Measurements from ENCODE around the gene ATG16L1. TPM values are rescaled to one million over a fixed set of nuclear protein-coding genes. Genes with fewer than 3 reads are reported as not detected.

The ATG16L1 gene
- total and polyA plus RNA-seq, 7 donors, result 14.3 to 46.3 (median 23.5) TPM

DNA sequence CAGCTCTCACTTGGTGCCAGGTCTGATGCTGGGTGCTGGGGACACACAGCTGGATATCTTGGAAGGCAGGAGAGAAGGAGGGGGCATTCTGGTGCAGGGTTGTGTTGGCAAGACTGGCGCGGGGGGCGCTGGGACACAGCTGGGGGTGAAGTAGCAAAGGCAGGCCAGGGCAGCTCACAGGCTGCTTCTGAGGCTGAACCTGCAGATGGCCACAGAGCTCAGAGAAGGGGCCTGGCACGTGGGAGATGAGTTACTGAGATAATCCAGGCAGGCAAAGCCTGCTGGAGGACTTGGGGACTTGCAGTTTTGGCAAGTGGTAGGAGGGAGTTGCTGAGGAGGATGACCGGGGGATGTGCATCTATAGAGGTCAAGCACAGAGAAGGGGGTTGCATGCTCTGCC is 86.6 kb downstream of the ATG16L1 start:
- no peak for DNase-seq
- H3K27me3 ChIP-seq (ENCODE audit: insufficient read depth in 3 of 3, low read length in 2 of 3), result no peaks in the 10 kb centered on the region
- WGBS, 3 donors, result 32 to 49% (median 42%) methylated on average over 5 of the region's 5 CpGs
- TF ChIP-seq, protein P1, sequence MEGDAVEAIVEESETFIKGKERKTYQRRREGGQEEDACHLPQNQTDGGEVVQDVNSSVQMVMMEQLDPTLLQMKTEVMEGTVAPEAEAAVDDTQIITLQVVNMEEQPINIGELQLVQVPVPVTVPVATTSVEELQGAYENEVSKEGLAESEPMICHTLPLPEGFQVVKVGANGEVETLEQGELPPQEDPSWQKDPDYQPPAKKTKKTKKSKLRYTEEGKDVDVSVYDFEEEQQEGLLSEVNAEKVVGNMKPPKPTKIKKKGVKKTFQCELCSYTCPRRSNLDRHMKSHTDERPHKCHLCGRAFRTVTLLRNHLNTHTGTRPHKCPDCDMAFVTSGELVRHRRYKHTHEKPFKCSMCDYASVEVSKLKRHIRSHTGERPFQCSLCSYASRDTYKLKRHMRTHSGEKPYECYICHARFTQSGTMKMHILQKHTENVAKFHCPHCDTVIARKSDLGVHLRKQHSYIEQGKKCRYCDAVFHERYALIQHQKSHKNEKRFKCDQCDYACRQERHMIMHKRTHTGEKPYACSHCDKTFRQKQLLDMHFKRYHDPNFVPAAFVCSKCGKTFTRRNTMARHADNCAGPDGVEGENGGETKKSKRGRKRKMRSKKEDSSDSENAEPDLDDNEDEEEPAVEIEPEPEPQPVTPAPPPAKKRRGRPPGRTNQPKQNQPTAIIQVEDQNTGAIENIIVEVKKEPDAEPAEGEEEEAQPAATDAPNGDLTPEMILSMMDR (IDR thresholded peaks at IDR 0.05), result no peak
- H3K4me3 ChIP-seq, result no peak overlapping the region
- H3K36me3 ChIP-seq (ENCODE audit: insufficient read depth in 1 of 2, low read depth in 1 of 2), result no peaks in the 10 kb centered on the region
- H3K9me3 ChIP-seq, result no peaks in the 10 kb centered on the region
- intact Hi-C loops (cut with DNase I), result no loop called here
- H3K4me1 ChIP-seq, result no peaks in the 10 kb centered on the region
- H3K27ac ChIP-seq, result no peak overlapping the region
- no peak for ATAC-seq

- TF ChIP-seq, protein P1 (IDR thresholded peaks at IDR 0.05), result no peak
- 89 to 92% (median 91%) methylated on average over 3 of the region's 3 CpGs for WGBS, 3 donors
- Histone ChIP-seq H3K27me3 (ENCODE audit: insufficient read depth in 3 of 3, low read length in 2 of 3) (no peaks in the 10 kb centered on the region), H3K9me3 (no peaks in the 10 kb centered on the region), H3K27ac (no peak overlapping the region), H3K4me1 (no peaks in the 10 kb centered on the region), H3K4me3 (no peak overlapping the region), H3K36me3 (ENCODE audit: insufficient read depth in 1 of 2, low read depth in 1 of 2) (no peaks in the 10 kb centered on the region)
- intact Hi-C loops (cut with DNase I), result no loop called here
- DNase-seq (no peak), ATAC-seq (no peak)
These were observed 87.4 kb downstream of the ATG16L1 start for GRCh38 chr2:233338812-233339368.

DNA sequence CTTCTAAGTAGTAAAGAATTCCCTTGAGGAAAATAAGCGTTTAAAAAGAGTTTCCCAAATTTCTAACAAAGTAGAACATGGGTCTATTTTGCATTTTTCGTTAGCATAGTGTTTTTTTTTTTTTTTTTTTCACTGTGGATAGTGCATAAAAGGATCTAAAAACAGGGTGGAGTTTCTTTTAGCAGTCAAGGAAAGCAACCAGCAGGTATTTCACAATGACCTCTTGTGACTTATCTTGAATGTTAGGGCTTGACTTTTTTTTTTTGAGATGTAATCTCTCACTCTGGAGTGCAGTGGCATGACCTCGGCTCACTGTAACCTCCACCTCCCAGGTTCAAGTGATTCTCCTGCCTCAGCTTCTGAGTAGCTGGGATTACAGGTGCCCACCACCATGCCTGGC is 88.0 kb downstream of the ATG16L1 start:
- no peaks in the 10 kb centered on the region for H3K4me1 ChIP-seq
- no peak overlapping the region for H3K4me3 ChIP-seq
- DNase-seq (no peak), ATAC-seq (no peak)
- no peaks in the 10 kb centered on the region for H3K9me3 ChIP-seq
- H3K36me3 ChIP-seq (ENCODE audit: insufficient read depth in 1 of 2, low read depth in 1 of 2), result no peaks in the 10 kb centered on the region
- no peaks in the 10 kb centered on the region for H3K27me3 ChIP-seq (ENCODE audit: insufficient read depth in 3 of 3, low read length in 2 of 3)
- WGBS, 3 donors, result 48 to 73% (median 71%) methylated on average over 3 of the region's 3 CpGs
- intact Hi-C loops (cut with DNase I), result no loop called here
- no peak overlapping the region for H3K27ac ChIP-seq
- TF ChIP-seq, protein P1 (IDR thresholded peaks at IDR 0.05), result no peak

DNA sequence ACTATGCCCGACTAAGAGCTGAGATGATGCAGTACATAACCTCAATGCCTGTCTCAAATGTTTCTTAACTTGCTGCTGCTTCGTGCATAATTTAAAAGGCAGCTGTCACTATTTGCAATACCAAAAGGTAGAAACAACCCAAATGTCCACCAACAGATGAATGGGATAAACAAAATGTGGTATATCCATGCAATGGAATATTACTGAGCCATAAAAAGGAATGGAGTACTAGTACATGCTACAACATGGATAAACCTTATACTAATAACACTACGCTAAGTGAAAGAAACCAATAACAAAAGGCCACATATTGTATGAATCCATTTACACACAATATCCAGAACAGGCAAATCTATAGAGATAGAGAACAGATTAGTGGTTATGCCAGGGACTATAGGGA is 89.8 kb downstream of the ATG16L1 start:
- Histone ChIP-seq H3K9me3 (no peaks in the 10 kb centered on the region), H3K27me3 (ENCODE audit: insufficient read depth in 3 of 3, low read length in 2 of 3) (no peaks in the 10 kb centered on the region), H3K4me3 (no peak overlapping the region), H3K27ac (no peak overlapping the region), H3K36me3 (ENCODE audit: insufficient read depth in 1 of 2, low read depth in 1 of 2) (no peaks in the 10 kb centered on the region), H3K4me1 (no peaks in the 10 kb centered on the region)
- 98% methylated on average over 3 of the region's 3 CpGs for WGBS, 3 donors
- no peak for ATAC-seq
- TF ChIP-seq, protein P1 (IDR thresholded peaks at IDR 0.05), result no peak
- no peak for DNase-seq
- intact Hi-C loops (cut with DNase I), result no loop called here

DNA sequence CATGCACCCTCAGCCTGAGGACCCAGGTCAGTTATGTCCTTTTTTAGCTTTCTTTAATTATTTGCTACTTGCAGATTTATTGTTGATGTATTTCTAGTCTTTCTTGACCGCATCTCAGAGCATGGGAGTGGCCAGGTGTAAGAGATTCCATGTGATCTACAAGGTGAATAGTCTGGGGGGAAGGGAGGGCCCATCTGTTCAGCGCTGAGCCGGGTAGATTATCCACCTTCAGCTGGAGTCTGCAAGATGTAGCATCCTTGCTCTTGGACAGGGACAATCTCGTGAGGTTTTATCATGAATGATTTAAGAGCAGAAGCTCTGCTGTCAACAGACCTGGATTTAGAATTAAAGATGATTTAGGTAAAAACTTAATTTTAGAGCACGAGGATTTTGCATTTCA is 90.8 kb downstream of the ATG16L1 start:
- no peaks in the 10 kb centered on the region for H3K27me3 ChIP-seq (ENCODE audit: insufficient read depth in 3 of 3, low read length in 2 of 3)
- 84 to 90% (median 87%) methylated on average over 5 of the region's 5 CpGs for whole genome bisulfite sequencing, 3 donors
- no peak for DNase-seq
- H3K36me3 ChIP-seq (ENCODE audit: insufficient read depth in 1 of 2, low read depth in 1 of 2), result no peaks in the 10 kb centered on the region
- no peaks in the 10 kb centered on the region for H3K4me1 ChIP-seq
- TF ChIP-seq, protein P1 (IDR thresholded peaks at IDR 0.05), result no peak
- no peak overlapping the region for H3K27ac ChIP-seq
- intact Hi-C loops (cut with DNase I), result no loop called here
- no peak for ATAC-seq
- H3K4me3 ChIP-seq, result no peak overlapping the region
- no peaks in the 10 kb centered on the region for H3K9me3 ChIP-seq
